SU-DHL-6 (cell line): ENCODE data around the gene PPP1CC.
"Not testable (repeated sequence)": the region's sequence is repeated elsewhere in the genome, so short reads cannot be mapped to it uniquely, and the experiment has no call there.

Source experiments
- H2AFZ ChIP-seq: fragments of 200-600 bp; sonication (generic); 2 replicates; pipeline ENCODE4 v1.6.1; 2014; ENCODE audit warnings: low read depth, mild to moderate bottlenecking, moderate library complexity, mixed read lengths, antibody characterized with exemption, low read length; ENCODE audit not compliant: severe bottlenecking
- H3F3A ChIP-seq: fragments of 200-600 bp; shearing (Covaris generic); 2 replicates; pipeline ENCODE4 v1.6.0; 2016; ENCODE audit warnings: antibody characterized with exemption, mild to moderate bottlenecking; ENCODE audit not compliant: insufficient read depth
- H3K27ac ChIP-seq: fragments of 200-600 bp; sonication (generic); 2 replicates; pipeline ENCODE4 v1.5.1; 2016; ENCODE audit warnings: low read depth, mild to moderate bottlenecking, low read length, moderate library complexity, mixed read lengths
- H3K27me3 ChIP-seq: fragments of 200-600 bp; sonication (generic), shearing (Covaris generic); 2 replicates; pipeline ENCODE4 v1.6.0; 2014; ENCODE audit warnings: mild to moderate bottlenecking, low read length
- H3K36me3 ChIP-seq: fragments of 200-600 bp; sonication (generic); 2 replicates; pipeline ENCODE4 v1.6.1; 2014; ENCODE audit warnings: mild to moderate bottlenecking, low read length, mixed read lengths
- H3K4me2 ChIP-seq: fragments of 300-600, 200-600 bp; shearing (Covaris generic), sonication (generic); 2 replicates; pipeline ENCODE4 v1.6.0; 2014; ENCODE audit warnings: low read length, low read depth, mild to moderate bottlenecking; ENCODE audit not compliant: poor library complexity, severe bottlenecking
- H3K4me3 ChIP-seq: fragments of 200-600 bp; sonication (generic); 2 replicates; pipeline ENCODE4 v1.5.1; 2014; ENCODE audit warnings: antibody characterized with exemption, low read length, mild to moderate bottlenecking, mixed read lengths; ENCODE audit not compliant: insufficient read depth, poor library complexity, severe bottlenecking
- H3K79me2 ChIP-seq: fragments of 200-600 bp; sonication (generic); 2 replicates; pipeline ENCODE4 v1.6.1; 2014; ENCODE audit warnings: mild to moderate bottlenecking, low read length, moderate library complexity; ENCODE audit not compliant: insufficient read depth
- H3K9ac ChIP-seq: fragments of 200-600 bp; sonication (generic); 2 replicates; pipeline ENCODE4 v1.7.0; 2014; ENCODE audit warnings: mild to moderate bottlenecking, low read length
- H3K9me2 ChIP-seq: fragments of 200-600 bp; sonication (generic); replicated peaks from 2 replicates; pipeline ENCODE4 v1.6.1; 2014; ENCODE audit warnings: low read length; ENCODE audit not compliant: insufficient read depth
- H3K9me3 ChIP-seq: fragments of 200-600 bp; sonication (generic); 2 replicates; pipeline ENCODE4 v1.6.1; 2014; ENCODE audit warnings: low read length, mixed read lengths; ENCODE audit not compliant: insufficient read depth
- H4K20me1 ChIP-seq: fragments of 200-600 bp; sonication (generic); 2 replicates; pipeline ENCODE4 v1.6.1; 2014; ENCODE audit warnings: low read depth, mild to moderate bottlenecking, antibody characterized with exemption, low read length, moderate library complexity, mixed read lengths
- EZH2phosphoT487 ChIP-seq: fragments of 200-600 bp; sonication (generic), shearing (Covaris generic); conservative IDR thresholded peaks from 2 replicates; pipeline ENCODE4 v1.6.1; 2018; ENCODE audit warnings: mild to moderate bottlenecking, antibody characterized with exemption, low read length, moderate library complexity, mixed read lengths
- TF ChIP-seq, protein P1 (sequence below): fragments of 200-600 bp; sonication (generic); IDR thresholded peaks from one replicate; pipeline ENCODE4 v1.5.1; 2017; ENCODE audit warnings: antibody characterized with exemption, mild to moderate bottlenecking, low read length, moderate library complexity; ENCODE audit not compliant: insufficient read depth, poor library complexity, severe bottlenecking

PPP1CC gene

DNA sequence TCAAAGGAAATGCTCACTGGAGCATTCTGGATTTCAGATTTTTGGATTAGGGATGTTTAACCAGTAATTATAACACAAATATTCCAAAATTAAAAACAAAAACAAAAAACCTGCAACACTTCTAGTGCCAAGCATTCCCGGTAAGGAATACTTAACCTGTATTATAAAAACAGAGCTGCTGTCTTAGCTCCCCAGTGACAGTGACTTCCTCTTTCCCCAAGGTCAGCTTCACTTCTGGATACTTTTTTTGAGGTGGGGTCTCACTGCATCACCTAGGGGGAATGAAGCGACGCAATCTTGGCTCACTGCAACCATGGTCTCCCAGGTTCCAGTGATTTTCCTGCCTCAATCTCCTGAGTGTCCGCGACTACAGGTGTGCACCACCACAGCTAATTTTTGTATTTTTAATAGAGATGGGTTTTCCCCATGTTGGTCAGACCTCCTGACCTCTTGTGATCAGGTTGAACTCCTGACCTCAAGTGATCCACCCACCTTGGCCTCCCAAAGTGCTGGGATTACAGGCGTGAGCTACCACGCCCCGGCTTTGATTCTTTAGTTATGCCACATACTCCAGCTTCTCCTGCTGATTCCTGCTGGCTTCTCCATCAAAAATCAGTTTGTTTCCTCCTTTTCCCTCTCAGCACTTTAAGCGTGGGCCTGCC, 15.9 kb downstream of the PPP1CC start:
- Histone ChIP-seq H3K36me3 (peaks cover 46% of the 10 kb centered on the region), H3K4me2 (no peak overlapping the region), H3F3A (peaks cover 5% of the 10 kb centered on the region), H3K4me3 (no peak overlapping the region), H3K9ac (no peak overlapping the region), H4K20me1 (peaks cover 33% of the 10 kb centered on the region), H3K27ac (no peak overlapping the region), H2AFZ (no peak overlapping the region), H3K27me3 (no peaks in the 10 kb centered on the region), H3K79me2 (peaks cover 72% of the 10 kb centered on the region), H3K9me3 (no peaks in the 10 kb centered on the region), H3K9me2 (no peaks in the 10 kb centered on the region)
- TF ChIP-seq EZH2phosphoT487, result no peak
- TF ChIP-seq, protein P1, sequence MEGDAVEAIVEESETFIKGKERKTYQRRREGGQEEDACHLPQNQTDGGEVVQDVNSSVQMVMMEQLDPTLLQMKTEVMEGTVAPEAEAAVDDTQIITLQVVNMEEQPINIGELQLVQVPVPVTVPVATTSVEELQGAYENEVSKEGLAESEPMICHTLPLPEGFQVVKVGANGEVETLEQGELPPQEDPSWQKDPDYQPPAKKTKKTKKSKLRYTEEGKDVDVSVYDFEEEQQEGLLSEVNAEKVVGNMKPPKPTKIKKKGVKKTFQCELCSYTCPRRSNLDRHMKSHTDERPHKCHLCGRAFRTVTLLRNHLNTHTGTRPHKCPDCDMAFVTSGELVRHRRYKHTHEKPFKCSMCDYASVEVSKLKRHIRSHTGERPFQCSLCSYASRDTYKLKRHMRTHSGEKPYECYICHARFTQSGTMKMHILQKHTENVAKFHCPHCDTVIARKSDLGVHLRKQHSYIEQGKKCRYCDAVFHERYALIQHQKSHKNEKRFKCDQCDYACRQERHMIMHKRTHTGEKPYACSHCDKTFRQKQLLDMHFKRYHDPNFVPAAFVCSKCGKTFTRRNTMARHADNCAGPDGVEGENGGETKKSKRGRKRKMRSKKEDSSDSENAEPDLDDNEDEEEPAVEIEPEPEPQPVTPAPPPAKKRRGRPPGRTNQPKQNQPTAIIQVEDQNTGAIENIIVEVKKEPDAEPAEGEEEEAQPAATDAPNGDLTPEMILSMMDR, result no peak

DNA sequence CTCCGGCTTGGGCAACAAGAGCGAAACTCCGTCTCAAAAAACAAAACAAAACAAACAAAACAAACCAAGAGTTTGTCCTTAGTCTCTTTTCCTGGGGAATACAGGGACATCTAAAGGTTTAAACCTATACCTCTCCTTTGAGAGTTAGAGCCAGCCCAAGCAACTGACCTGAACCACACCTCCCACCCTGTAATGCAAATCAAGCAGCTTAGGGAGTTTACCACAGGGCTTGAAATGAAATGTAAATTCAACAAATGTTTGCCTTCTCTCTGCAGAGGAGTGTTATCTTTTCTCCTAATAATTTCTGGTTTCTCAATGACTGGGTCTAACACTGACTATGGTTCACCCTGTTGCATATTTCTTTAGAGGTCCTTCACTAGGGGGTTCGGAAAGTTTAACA, 16.7 kb downstream of the PPP1CC start:
- Histone ChIP-seq H3K4me3 (no peak overlapping the region), H3K4me2 (no peak overlapping the region), H3K9me3 (no peaks in the 10 kb centered on the region), H3K9me2 (no peaks in the 10 kb centered on the region), H3F3A (peaks cover 10% of the 10 kb centered on the region), H2AFZ (no peak overlapping the region), H3K9ac (no peak overlapping the region), H3K27me3 (no peaks in the 10 kb centered on the region), H3K79me2 (peaks cover 64% of the 10 kb centered on the region), H4K20me1 (peaks cover 26% of the 10 kb centered on the region; the same call in 1 of the 2 replicates), H3K27ac (no peak overlapping the region), H3K36me3 (peaks cover 46% of the 10 kb centered on the region)
- TF ChIP-seq, protein P1, result no peak
- TF ChIP-seq EZH2phosphoT487, result no peak

- Histone ChIP-seq H3K4me2 (no peak overlapping the region), H3K9ac (no peak overlapping the region), H4K20me1 (peaks cover 20% of the 10 kb centered on the region; the same call in 1 of the 2 replicates), H3K9me2 (no peaks in the 10 kb centered on the region), H3F3A (peaks cover 12% of the 10 kb centered on the region), H3K9me3 (no peaks in the 10 kb centered on the region), H3K79me2 (peaks cover 56% of the 10 kb centered on the region), H3K4me3 (no peak overlapping the region), H3K27ac (no peak overlapping the region), H2AFZ (no peak overlapping the region), H3K36me3 (peaks cover 46% of the 10 kb centered on the region), H3K27me3 (no peaks in the 10 kb centered on the region)
- TF ChIP-seq, protein P1, result no peak
- no peak for TF ChIP-seq EZH2phosphoT487
Measured at GRCh38 chr12:110725267-110725666, 17.4 kb downstream of the PPP1CC start.

DNA sequence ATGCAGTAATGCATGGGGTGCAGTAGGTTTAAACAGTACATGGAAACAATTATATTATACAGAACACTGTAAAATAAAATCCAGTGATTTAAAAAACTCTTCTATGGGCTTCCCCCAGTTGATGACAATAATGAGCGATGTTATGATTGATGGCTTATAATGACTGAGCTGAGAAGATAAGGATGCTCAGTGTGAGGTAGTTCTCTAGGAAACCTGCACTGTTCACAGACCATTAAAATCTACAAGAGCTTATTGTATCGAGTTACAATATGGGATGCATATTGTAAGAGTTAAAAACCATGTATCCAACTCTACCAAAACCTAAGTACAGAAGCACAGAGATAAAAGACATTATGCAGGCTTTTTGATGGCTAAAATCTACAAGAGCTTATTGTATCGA, 19.8 kb downstream of the PPP1CC start:
- Histone ChIP-seq H3F3A (peaks cover 22% of the 10 kb centered on the region), H3K79me2 (peaks cover 36% of the 10 kb centered on the region), H4K20me1 (peaks cover 20% of the 10 kb centered on the region; the same call in 1 of the 2 replicates), H3K36me3 (peaks cover 50% of the 10 kb centered on the region)
- H3K9ac ChIP-seq, H3K27me3 ChIP-seq, H3K9me2 ChIP-seq, H3K4me2 ChIP-seq, H2AFZ ChIP-seq, H3K27ac ChIP-seq, H3K4me3 ChIP-seq, H3K9me3 ChIP-seq: not testable (repeated sequence)
